Right lobe of liver (tissue), 6 donors: Measurements from ENCODE around the gene JCAD. TPM values are rescaled to one million over a fixed set of nuclear protein-coding genes. Genes with fewer than 3 reads are reported as not detected.

ENCODE experiments used
- ATAC-seq, 4 donors: fragments of 200-7000 bp; cut with Tn5 transposase; one replicate each; pipeline ENCODE4 v1.9.1; 2020; ENCODE audit warnings: mild to moderate bottlenecking in 4 of 4, moderate library complexity in 4 of 4
- DNase-seq, 3 donors: peaks; one replicate each; pipeline ENCODE4 v3.0.0-alpha.2; 2020
- H3K27ac ChIP-seq, 3 donors: fragments of 200-600 bp; one replicate each; pipeline ENCODE4 v1.8.0; 2022
- H3K27me3 ChIP-seq, 2 donors: fragments of 200-600 bp; one replicate each; pipeline ENCODE4 v1.8.0; 2022
- H3K36me3 ChIP-seq, 4 donors: fragments of 200-600 bp; sonication (generic) in 1 of 4; one replicate each; pipeline versions ENCODE4 v1.5.1 to v1.8.0; 2017 to 2022; ENCODE audit warnings: control low read depth in 1 of 4
- H3K4me1 ChIP-seq, 4 donors: fragments of 200-600 bp; sonication (generic) in 1 of 4; one replicate each; pipeline versions ENCODE4 v1.5.1 to v1.8.0; 2017 to 2022; ENCODE audit warnings: control low read depth in 1 of 4
- H3K4me3 ChIP-seq, 3 donors: fragments of 200-600 bp; one replicate each; pipeline ENCODE4 v1.8.0; 2022
- H3K9me3 ChIP-seq, 4 donors: fragments of 200-600 bp; sonication (generic) in 1 of 4; one replicate each; pipeline versions ENCODE4 v1.5.1 to v1.8.0; 2017 to 2022; ENCODE audit warnings: control low read depth in 1 of 4
- POLR2A ChIP-seq: fragments of 450-650 bp; IDR thresholded peaks from one replicate; pipeline ENCODE4 v1.6.1; 2017; ENCODE audit warnings: antibody characterized with exemption, mild to moderate bottlenecking
- WGBS: methylation state at CpG from one replicate; pipeline ENCODE4 v1.1.6; 2018; ENCODE audit warnings: low coverage, low lambda C conversion rate; ENCODE audit not compliant: insufficient coverage; ENCODE audit errors: missing lambda C conversion rate; 5-methylcytosine and 5-hydroxymethylcytosine counted together
- intact Hi-C, 2 donors: fragments of 100-400 bp; cut with DNase I; formaldehyde crosslinking; loops; one replicate each; pipeline versions ENCODE4 v1.11.2 to v1.14.1; 2022
- total RNA-seq, 6 experiments: library from RNA; depleted of rRNA in 2 of 6; stranded (reverse); fragments of >200 nt in 2 of 6; fragmentation: NEBNext Ultra II Directional in 3 of 6; extraction: Animal tissue kit (Norgen Biotek cat#: 25700) in 3 of 6; gene quantifications; one replicate each; pipeline versions ENCODE4 v1.1.0 to v1.2.4, GENCODE V29; 2016 to 2023
- TF ChIP-seq, protein P1 (sequence below), 4 donors: fragments of 200-600 bp in 3 of 4; fragments of 450-650 bp in 1 of 4; IDR thresholded peaks; one replicate each; pipeline versions ENCODE4 v1.5.1 to v1.8.0; 2016 to 2022; ENCODE audit warnings: antibody characterized with exemption in 4 of 4, mild to moderate bottlenecking in 2 of 4
- donor health status: DM: no; HTN: yes; CAD: no.
- donor health status: DM: no; HTN: no; CAD: no.
- donor health status: DM: no; HTN: no; CAD: no.
- donor health status: DM: no; HTN: yes; CAD: no.
- donor health status: DM: no; HTN: yes; CAD: no.

JCAD gene
- total RNA-seq, 6 experiments from 2014 or later = 1.4 to 3.7 (median 2.0) TPM

DNA sequence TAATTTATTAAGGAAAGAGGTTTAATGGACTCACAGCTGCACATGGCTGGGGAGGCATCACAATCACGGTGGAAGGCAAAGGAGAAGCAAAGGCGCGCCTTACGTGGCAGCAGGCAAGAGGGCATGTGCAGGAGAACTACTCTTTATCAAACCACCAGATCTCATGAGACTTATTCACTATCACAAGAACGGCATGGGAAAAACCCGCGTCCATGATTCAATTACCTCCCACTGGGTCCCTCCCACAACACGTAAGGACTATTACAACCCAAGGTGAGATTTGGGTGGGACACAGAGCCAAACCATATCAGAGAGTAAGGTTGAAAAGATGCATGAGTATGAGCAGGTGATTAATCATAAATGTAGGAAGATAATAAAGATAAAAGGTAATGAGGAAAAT, 3.2 kb upstream of the JCAD start:
- Histone ChIP-seq H3K4me3 (no peak overlapping the region), H3K4me1 (no peaks in the 10 kb centered on the region), H3K36me3 (no peaks in the 10 kb centered on the region), H3K9me3 (no peaks in the 10 kb centered on the region), H3K27ac (no peak overlapping the region), H3K27me3 (no peaks in the 10 kb centered on the region)
- 73% methylated on average over 6 of the region's 8 CpGs for WGBS
- no peak for ATAC-seq
- DNase-seq = no peak
- intact Hi-C loops = no loop called here
- no peak for TF ChIP-seq POLR2A
- TF ChIP-seq, protein P1, sequence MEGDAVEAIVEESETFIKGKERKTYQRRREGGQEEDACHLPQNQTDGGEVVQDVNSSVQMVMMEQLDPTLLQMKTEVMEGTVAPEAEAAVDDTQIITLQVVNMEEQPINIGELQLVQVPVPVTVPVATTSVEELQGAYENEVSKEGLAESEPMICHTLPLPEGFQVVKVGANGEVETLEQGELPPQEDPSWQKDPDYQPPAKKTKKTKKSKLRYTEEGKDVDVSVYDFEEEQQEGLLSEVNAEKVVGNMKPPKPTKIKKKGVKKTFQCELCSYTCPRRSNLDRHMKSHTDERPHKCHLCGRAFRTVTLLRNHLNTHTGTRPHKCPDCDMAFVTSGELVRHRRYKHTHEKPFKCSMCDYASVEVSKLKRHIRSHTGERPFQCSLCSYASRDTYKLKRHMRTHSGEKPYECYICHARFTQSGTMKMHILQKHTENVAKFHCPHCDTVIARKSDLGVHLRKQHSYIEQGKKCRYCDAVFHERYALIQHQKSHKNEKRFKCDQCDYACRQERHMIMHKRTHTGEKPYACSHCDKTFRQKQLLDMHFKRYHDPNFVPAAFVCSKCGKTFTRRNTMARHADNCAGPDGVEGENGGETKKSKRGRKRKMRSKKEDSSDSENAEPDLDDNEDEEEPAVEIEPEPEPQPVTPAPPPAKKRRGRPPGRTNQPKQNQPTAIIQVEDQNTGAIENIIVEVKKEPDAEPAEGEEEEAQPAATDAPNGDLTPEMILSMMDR (IDR thresholded peaks at IDR 0.05) = no peak

DNA sequence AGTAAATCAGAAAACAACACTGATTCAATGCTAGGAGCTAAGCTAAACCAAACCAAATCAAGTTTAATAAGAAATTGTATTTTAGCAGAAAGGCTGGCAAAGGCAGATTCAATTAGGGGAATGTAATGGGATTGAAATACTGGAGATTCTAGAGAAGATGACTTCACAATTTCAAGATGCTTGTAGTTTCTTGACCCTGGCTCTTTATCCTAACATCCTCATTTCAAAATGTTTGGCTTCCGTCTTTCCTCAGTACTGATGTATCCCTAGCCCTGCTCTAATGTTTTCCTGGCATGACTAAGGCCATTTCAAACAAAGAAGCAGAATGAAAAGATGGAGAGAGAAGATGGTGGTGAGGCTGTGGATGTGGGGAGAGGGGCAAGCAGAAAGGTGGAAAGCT, 2.7 kb upstream of the JCAD start:
- no peak for DNase-seq
- Histone ChIP-seq H3K4me1 (no peaks in the 10 kb centered on the region), H3K36me3 (no peaks in the 10 kb centered on the region), H3K27me3 (no peaks in the 10 kb centered on the region), H3K27ac (no peak overlapping the region), H3K9me3 (no peaks in the 10 kb centered on the region), H3K4me3 (no peak overlapping the region)
- TF ChIP-seq POLR2A = no peak
- TF ChIP-seq, protein P1 (IDR thresholded peaks at IDR 0.05) = no peak
- 39% methylated on average over 1 of the region's 1 CpG for WGBS
- ATAC-seq = no peak
- intact Hi-C loops = no loop called here

DNA sequence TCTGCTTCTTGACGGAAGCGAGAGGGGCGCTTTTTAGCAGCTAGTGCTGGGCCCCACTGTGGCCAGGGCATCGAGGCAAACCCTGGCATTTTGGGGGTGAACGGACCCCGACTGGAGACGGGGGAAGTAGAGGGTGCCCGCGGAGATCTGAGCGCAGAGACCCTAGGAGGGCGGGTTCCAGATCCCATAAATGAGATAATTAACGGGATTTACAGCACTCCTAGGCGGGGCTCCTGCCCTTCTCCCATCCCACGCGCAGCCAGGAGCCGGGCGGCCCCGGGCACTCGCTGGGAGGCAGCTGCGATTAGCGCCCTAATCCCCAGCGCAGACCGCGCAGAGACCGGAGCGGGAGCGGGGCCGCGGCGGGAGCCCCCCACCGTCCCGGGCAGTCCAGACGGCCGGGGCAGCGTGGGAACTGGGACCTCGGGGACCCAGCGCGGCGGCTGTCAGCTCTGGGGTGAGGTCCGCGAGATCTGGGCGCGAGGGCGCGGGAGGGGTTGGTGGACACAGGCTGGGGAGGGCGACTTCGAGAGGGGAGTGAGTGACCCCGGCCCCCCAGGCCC, 735 bp downstream of the JCAD start:
- DNase-seq = peak in 1 of 3 donors; percentile 34
- intact Hi-C loops = no loop called here
- Histone ChIP-seq H3K4me1 (no peaks in the 10 kb centered on the region), H3K27me3 (no peaks in the 10 kb centered on the region), H3K36me3 (no peaks in the 10 kb centered on the region), H3K27ac (peak overlapping the region; percentile 15 to 63 (median 35)), H3K4me3 (peak overlapping the region; percentile 55 to 63 (median 62)), H3K9me3 (no peaks in the 10 kb centered on the region)
- no peak for TF ChIP-seq POLR2A
- TF ChIP-seq, protein P1 (IDR thresholded peaks at IDR 0.05) = no peak
- ATAC-seq = peak; percentile 5 to 28 (median 20)
- WGBS = 27% methylated on average over 22 of the region's 48 CpGs

DNA sequence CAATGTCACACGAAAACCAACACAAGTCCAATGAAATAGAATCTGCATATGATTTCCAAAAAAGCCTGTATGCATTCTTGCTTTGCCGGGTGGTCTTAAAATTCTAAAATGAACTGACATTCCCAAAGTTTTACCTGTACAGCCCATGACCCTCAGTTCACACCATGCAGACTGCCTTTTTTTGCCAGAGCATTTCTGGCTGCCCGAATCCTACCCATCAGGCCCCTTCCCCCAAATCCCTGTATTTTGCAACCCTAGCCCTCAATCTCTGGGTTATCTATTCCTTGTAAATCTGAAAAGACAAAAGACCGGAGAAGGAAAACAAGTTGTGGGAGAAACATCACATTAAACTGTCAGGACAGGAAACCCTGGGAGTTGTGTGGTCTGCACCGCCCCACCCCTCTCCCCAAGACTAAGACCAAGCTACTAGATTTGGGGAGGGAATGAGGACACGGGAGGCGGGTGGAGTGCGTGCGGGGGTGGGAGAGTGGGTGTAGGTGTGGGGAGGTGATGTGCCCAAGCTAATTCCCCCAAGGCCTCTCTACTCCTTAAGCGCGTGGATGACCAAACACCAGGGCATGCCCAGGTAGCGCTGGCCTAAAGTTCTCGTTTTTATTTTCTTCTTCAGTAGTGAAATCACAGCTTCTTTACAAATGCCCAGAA, 1.4 kb downstream of the JCAD start:
- peak overlapping the region in 1 of 3 donors; percentile 63 for H3K27ac ChIP-seq
- no peak for ATAC-seq
- H3K36me3 ChIP-seq = no peaks in the 10 kb centered on the region
- H3K4me1 ChIP-seq = no peaks in the 10 kb centered on the region
- intact Hi-C loops = no loop called here
- DNase-seq = no peak
- WGBS = 44% methylated on average over 5 of the region's 13 CpGs
- H3K9me3 ChIP-seq = no peaks in the 10 kb centered on the region
- no peaks in the 10 kb centered on the region for H3K27me3 ChIP-seq
- TF ChIP-seq POLR2A = no peak
- TF ChIP-seq, protein P1 (IDR thresholded peaks at IDR 0.05) = no peak
- peak overlapping the region; percentile 55 to 63 (median 62) for H3K4me3 ChIP-seq
